ENCODE results near the gene ACYP2.
"Not testable (repeated sequence)": the region's sequence is repeated elsewhere in the genome, so short reads cannot be mapped to it uniquely, and the experiment has no call there.

Gene ACYP2

DNA sequence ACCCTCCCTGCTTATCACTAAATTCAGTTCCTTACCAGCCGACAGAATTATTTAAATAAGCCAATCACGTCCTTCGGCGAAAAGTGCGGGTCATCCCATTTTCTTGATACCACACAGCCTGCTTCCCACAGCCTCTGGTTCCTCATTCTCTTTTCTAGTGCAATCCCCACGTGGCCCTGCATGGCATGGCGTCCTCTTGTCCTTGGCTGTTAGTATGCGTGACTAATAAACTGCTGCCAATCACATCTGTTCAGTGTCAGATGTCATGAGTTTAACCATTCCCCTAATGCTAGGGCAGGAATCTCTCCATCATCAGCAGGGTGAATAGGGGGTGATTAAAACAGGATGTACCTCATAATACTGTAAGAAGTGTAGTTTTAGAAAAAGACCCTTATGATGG, 203.4 kb downstream of the ACYP2 start:
- peak; percentile 36 for DNase-seq
- Histone ChIP-seq H3K9me3 (no peaks in the 10 kb centered on the region), H3K4me3 (ENCODE audit: low read depth, low read length) (no peak overlapping the region), H3K27me3 (no peaks in the 10 kb centered on the region), H3K36me3 (no peaks in the 10 kb centered on the region), H3K4me1 (no peaks in the 10 kb centered on the region)
- TF ChIP-seq, protein P1, sequence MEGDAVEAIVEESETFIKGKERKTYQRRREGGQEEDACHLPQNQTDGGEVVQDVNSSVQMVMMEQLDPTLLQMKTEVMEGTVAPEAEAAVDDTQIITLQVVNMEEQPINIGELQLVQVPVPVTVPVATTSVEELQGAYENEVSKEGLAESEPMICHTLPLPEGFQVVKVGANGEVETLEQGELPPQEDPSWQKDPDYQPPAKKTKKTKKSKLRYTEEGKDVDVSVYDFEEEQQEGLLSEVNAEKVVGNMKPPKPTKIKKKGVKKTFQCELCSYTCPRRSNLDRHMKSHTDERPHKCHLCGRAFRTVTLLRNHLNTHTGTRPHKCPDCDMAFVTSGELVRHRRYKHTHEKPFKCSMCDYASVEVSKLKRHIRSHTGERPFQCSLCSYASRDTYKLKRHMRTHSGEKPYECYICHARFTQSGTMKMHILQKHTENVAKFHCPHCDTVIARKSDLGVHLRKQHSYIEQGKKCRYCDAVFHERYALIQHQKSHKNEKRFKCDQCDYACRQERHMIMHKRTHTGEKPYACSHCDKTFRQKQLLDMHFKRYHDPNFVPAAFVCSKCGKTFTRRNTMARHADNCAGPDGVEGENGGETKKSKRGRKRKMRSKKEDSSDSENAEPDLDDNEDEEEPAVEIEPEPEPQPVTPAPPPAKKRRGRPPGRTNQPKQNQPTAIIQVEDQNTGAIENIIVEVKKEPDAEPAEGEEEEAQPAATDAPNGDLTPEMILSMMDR (IDR thresholded peaks at IDR 0.05; ENCODE audit: low read depth, low read length), result no peak

DNA sequence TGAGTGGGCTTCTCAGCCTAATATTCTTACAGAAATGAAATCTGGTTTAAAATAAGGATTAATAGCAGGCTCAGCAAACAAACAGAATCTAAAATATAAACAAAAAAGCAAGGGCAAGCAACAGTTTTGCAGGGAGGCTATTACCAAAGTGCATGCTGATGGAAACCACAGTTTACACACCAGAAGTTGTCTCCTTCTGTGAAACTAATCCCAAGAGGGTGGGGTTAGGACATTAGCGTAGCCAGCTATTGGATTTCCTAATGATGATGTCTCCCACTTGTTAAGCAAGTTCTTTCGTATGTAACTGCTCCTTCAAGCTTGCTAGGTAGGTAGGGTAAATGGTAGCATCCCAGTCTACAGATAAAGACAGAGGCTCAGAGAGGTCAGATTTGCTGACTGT, 205.6 kb downstream of the ACYP2 start:
- TF ChIP-seq, protein P1 (IDR thresholded peaks at IDR 0.05; ENCODE audit: low read depth, low read length), result no peak
- H3K27me3 ChIP-seq, result no peaks in the 10 kb centered on the region
- H3K4me3 ChIP-seq (ENCODE audit: low read depth, low read length), result no peak overlapping the region
- no peaks in the 10 kb centered on the region for H3K4me1 ChIP-seq
- no peak for DNase-seq
- no peaks in the 10 kb centered on the region for H3K36me3 ChIP-seq
- H3K9me3 ChIP-seq, result no peaks in the 10 kb centered on the region

DNA sequence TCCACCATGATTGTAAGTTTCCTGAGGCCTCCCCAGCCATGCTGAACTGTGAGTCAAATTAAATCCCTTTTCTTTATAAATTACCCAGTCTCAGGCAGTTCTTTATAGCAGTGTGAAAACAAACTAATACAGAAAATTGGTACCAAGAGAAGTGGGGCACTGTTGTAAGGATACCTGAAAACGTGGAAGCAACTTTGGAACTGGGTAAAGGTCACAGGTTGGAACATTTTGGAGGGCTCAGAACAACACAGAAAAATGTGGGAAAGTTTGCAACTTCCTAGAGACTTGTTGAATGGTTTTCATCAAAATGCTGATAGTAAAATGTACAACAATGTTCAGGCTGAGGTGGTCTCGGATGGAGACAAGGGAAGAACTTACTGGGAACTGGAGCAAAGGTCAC, 209.1 kb downstream of the ACYP2 start:
- not testable (repeated sequence) for H3K36me3 ChIP-seq; H3K9me3 ChIP-seq; DNase-seq; H3K4me3 ChIP-seq (ENCODE audit: low read depth, low read length); H3K27me3 ChIP-seq; H3K4me1 ChIP-seq

DNA sequence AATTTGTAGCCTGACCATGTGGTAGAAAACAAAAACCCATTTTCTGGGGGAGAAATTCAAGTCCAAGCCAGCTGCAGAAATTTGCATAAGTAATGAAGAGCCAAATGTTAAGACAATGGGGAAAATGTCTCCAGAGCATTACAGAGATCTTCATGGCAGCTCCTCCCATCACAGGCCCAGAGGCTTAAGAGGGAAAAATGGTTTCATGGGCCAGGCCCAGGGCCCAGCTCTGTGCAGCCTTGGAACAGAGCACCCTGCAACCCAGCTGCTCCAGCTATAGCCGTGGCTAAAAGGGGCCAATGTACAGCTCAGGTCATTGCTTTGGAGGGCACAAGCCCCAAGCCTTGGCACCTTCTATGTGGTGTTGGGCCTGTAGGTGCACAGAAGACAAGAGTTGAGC, 209.7 kb downstream of the ACYP2 start:
- DNase-seq, result no peak
- Histone ChIP-seq H3K36me3 (no peaks in the 10 kb centered on the region), H3K4me3 (ENCODE audit: low read depth, low read length) (no peak overlapping the region), H3K4me1 (no peaks in the 10 kb centered on the region), H3K9me3 (no peaks in the 10 kb centered on the region), H3K27me3 (no peaks in the 10 kb centered on the region)
- TF ChIP-seq, protein P1 (IDR thresholded peaks at IDR 0.05; ENCODE audit: low read depth, low read length), result no peak

DNA sequence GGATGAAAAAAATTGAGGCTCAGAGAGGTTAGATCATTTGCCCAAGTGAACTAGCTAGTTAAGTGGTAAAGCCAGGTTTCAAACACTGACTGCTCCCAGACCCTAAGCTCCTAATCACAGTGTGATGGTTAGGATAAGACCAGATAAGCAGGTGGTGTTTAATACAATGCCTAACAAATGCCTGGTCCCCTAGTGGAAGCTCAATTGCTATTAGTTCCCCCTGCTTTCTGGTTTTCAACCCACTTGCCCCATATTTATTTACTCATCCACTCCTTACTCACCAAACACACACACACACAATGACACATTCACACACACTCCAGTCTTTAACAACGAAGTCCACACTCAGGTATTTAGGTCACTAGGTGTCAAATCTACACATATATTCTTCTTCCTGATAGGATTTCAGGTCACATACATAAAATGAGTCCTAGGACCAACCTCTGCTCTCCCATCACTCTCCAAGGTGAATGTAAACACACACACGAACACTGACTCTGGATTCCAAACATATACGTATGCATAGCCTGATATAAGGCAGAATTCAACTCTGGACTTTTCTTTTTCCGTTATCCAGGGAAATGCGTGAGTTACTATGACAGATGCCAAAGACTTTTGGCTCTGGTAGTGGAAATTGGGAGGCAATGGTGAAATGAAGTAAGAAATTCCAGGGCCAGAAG, 214.2 kb downstream of the ACYP2 start:
- no peak for DNase-seq
- H3K4me3 ChIP-seq (ENCODE audit: low read depth, low read length), result peak overlapping the region; percentile 54

DNA sequence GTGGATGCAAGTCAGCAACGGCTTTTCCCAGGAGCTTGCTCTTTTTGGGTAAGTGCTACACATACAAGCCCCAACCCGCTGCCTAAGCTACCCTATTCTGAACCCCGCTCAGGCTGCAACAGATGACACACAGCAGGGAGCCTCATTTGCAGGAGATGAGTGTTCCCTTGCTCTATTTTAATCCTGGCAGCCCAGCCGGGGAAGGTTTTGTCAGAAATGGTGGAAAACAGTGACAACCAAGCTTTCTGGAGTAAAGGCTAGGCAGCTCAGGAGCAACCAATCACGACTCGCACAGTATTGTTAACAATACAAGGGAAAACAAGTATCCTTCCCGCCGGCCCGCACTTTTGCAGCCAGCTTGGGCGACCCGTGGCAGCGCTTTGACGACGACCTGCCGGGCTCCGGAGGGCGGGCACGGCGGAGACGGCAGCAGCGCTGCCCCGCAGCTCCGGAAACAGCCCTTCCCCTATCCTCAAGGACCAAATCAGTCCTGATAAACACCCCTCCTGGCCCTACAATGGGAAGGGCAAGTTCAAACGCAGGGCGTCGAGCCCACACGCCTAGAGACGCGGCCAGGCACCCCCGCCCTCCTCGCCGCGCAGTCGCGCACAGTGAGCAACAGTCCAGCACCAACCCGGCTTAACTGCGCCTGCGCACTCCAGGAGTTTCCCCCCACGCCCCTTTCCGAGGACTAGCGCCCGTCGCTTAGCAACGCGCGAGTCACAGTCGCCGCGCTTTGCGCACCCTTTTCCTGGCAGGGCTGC, 214.9 kb downstream of the ACYP2 start:
- TF ChIP-seq, protein P1 (IDR thresholded peaks at IDR 0.05; ENCODE audit: low read depth, low read length), result no peak
- Histone ChIP-seq H3K9me3 (no peaks in the 10 kb centered on the region), H3K27me3 (no peaks in the 10 kb centered on the region), H3K4me1 (no peaks in the 10 kb centered on the region), H3K4me3 (ENCODE audit: low read depth, low read length) (peak overlapping the region; percentile 54), H3K36me3 (no peaks in the 10 kb centered on the region)
- DNase-seq, result peak; percentile 92

More for the DNA sequence above, 214.2 kb downstream of the ACYP2 start:
- no peaks in the 10 kb centered on the region for H3K9me3 ChIP-seq
- H3K36me3 ChIP-seq, result no peaks in the 10 kb centered on the region
- no peaks in the 10 kb centered on the region for H3K27me3 ChIP-seq
- H3K4me1 ChIP-seq, result no peaks in the 10 kb centered on the region
- TF ChIP-seq, protein P1 (IDR thresholded peaks at IDR 0.05; ENCODE audit: low read depth, low read length), result no peak

Data from BE2C (cell line).